ENCODE measurements around the gene CFAP90.

Gene CFAP90

GRCh38 chr5:7868427-7868772 lies 17.5 kb upstream of the CFAP90 start:
- DNase-seq (ENCODE audit: low read depth) = no peak

GRCh38 chr5:7867260-7867659 lies 16.3 kb upstream of the CFAP90 start:
- no peak for DNase-seq (ENCODE audit: low read depth)

- peak; percentile 68 for DNase-seq (ENCODE audit: low read depth)
Observed at GRCh38 chr5:7866196-7866595, 15.3 kb upstream of the CFAP90 start.

GRCh38 chr5:7857926-7858632 lies 7.1 kb upstream of the CFAP90 start:
- DNase-seq (ENCODE audit: low read depth) = no peak

- no peak for DNase-seq (ENCODE audit: low read depth)
Observed at GRCh38 chr5:7857361-7857760, 6.4 kb upstream of the CFAP90 start.

- peak; percentile 53 for DNase-seq (ENCODE audit: low read depth)
Observed at GRCh38 chr5:7856855-7857254, 5.9 kb upstream of the CFAP90 start.

- no peak for DNase-seq (ENCODE audit: low read depth)
Observed at GRCh38 chr5:7855611-7856010, 4.7 kb upstream of the CFAP90 start.

- DNase-seq (ENCODE audit: low read depth) = no peak
Observed at GRCh38 chr5:7852988-7853387, 2.1 kb upstream of the CFAP90 start.

GRCh38 chr5:7852542-7852941 lies 1.6 kb upstream of the CFAP90 start:
- DNase-seq (ENCODE audit: low read depth) = no peak

- DNase-seq (ENCODE audit: low read depth) = no peak
Observed at GRCh38 chr5:7851617-7852289, 820 bp upstream of the CFAP90 start.

GRCh38 chr5:7851240-7851592 lies 283 bp upstream of the CFAP90 start:
- no peak for DNase-seq (ENCODE audit: low read depth)

- no peak for DNase-seq (ENCODE audit: low read depth)
Observed at GRCh38 chr5:7849681-7850394, 1.1 kb downstream of the CFAP90 start.

GRCh38 chr5:7848296-7848695 lies 2.6 kb downstream of the CFAP90 start:
- no peak for DNase-seq (ENCODE audit: low read depth)

- DNase-seq (ENCODE audit: low read depth) = no peak
Observed at GRCh38 chr5:7846327-7846726, 4.6 kb downstream of the CFAP90 start.

- DNase-seq (ENCODE audit: low read depth) = no peak
Observed at GRCh38 chr5:7845557-7845956, 5.4 kb downstream of the CFAP90 start.

GRCh38 chr5:7844901-7845300 lies 6.0 kb downstream of the CFAP90 start:
- no peak for DNase-seq (ENCODE audit: low read depth)

GRCh38 chr5:7842531-7842930 lies 8.4 kb downstream of the CFAP90 start:
- no peak for DNase-seq (ENCODE audit: low read depth)

GRCh38 chr5:7837403-7837802 lies 13.5 kb downstream of the CFAP90 start:
- no peak for DNase-seq (ENCODE audit: low read depth)

GRCh38 chr5:7834982-7835381 lies 16.0 kb downstream of the CFAP90 start:
- DNase-seq (ENCODE audit: low read depth) = no peak

- no peak for DNase-seq (ENCODE audit: low read depth)
Observed at GRCh38 chr5:7828269-7828668, 22.7 kb downstream of the CFAP90 start.

GRCh38 chr5:7827610-7828009 lies 23.3 kb downstream of the CFAP90 start:
- DNase-seq (ENCODE audit: low read depth) = no peak

- DNase-seq (ENCODE audit: low read depth) = no peak
Observed at GRCh38 chr5:7825630-7826029, 25.3 kb downstream of the CFAP90 start.

GRCh38 chr5:7824995-7825394 lies 25.9 kb downstream of the CFAP90 start:
- no peak for DNase-seq (ENCODE audit: low read depth)
